Measurements from ENCODE around the gene CARS1.
"Not testable (repeated sequence)": the region's sequence is repeated elsewhere in the genome, so short reads cannot be mapped to it uniquely, and the experiment has no call there.

The CARS1 gene

DNA sequence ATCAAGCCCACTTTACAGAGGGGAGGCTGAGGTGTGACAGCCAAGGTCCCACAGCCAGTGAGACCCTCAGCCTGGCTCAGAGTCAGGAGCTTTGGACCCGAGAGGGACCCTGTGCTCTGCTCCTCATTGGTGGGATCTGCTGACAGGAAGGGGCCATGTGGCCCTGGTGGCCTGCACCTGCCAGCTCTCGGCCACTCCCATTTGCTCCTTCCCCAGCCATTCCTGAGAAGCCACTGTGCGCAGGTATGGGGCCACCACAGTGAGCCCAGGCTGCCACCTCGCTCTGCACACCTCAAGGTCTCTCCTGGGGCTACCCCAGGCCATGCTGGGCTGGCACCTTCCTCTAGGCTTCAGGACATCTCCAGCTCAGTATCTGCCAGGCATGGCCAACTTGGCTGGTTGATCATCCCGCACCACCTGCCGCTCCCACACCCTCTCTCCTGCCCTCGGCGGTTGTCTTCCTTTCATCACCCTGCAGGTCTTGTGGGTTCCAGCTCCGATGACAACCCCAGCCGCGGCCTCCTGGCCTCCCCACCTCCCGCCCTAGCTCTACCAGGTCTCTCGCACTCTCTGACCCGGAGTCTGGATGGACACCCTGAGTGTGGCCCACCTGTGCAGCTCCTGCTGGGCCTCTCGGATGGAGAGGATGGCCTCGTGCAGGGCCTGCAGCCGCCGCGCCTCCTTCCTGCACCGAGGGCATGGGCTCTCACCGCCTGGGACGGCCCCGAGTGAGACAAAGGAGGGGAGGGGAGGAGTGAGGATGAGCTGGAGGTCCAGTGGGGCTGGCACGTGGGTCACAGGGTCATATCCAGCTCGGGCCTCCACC lies 32.2 kb upstream of the CARS1 start:
- no peak for DNase-seq

DNA sequence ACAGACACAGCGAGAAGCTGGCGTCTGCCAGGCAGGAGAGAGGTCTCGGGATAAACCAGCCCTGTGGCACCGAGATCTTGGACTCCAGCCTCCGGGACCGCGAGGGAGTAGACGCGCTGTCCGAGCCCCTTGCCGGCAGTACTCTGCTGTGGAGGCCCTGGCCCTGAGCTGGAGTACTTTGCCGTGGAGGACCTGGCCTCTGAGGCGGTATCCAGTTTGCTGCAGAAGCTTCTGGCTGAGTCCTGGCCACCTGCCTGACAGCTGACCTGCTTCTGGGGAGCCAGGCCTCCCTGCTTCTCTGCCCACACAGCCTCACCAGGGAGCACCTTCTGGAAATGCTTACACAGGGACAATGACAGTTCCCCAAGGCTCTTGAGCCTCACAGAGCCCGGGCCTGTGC lies 31.6 kb upstream of the CARS1 start:
- no peak for DNase-seq

DNA sequence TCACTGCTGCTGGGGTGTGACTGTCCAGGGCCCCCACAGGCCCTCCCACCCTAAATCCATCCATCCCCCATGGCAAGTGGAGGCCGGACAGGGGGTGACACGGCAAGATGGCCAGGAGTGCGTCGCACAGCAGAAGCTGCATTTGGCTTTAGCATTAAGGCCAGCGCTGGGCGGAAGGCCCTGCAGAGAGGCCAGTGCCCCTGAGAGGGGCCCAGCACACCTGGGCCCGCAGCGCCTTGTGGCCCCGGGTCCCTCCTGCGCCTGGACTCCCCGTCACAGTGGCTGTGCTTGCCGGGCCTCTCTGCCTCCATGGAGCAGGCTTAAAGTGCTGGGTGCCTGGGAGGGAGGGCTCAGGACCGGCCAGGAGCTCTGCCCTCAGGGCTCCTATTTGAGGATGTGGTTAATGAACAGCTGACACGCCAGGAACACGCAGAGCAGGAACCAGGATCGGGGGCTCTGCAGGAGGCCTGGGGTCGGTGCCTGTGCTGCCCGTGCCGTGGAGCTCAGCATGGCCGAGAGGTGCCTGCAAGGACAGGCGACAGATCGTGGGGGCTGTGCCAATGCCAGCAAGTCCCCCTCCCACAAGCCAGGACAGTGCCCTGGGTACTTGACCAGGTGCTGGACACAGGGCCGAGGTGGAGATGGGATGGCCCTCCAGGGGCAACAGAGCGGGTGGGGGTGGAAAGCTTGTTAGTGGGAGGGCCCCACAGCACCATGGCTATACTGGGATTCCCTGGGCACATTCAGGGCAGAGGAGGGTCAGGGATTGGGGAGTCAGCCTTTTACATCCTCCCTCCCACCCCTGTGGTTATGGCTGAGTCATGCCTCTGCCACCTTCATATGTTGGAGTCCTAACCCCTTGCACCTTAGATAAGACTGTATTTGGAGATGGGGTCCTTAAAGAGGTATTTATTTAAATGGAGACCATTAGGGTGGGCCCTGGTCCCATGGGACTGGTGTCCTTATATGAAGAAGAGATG lies 30.9 kb upstream of the CARS1 start:
- no peak for DNase-seq

DNA sequence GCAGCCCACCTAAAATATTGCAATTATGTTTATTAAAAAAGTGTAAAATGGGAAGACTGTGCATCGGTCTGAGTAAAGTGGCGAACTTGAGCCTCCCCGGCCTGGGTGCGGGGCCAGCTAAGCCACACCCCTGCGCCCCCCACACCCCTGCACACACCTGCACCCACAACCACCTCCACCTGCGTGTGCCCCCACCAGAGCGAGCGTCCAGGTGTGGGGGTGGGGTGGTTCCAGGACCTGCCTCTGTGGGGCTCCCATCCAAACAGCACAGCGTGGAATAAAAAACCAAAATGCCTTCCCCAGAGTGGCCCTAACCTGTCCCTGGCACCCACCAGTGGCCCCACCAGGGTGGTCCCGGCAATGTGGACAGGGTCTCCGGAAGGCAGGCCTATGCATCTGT lies 30.1 kb upstream of the CARS1 start:
- no peak for DNase-seq

DNA sequence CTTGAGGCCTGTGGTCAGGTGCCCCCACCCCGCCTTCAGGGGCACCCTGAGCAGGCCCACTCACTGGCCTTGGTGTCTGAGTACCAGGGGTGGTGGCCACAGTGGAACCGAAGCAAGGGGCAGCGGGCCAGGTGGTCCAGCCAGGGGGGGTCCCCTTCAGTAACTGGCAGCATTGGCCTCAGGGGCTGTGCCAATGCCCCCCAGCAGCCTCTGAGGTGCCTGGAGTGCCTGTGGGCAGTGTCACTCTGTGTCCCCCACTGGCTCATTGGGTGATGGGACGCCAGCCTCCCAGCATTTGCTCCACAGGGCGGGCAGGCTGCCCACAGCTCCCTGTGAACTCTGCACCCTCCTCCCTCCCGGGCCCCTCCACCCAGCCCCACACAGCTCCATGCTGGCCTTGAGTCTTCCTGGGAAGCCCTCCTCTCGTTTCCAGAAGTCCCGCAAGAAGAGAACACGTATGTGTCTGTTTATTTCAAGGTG lies 29.5 kb upstream of the CARS1 start:
- DNase-seq: no peak

DNA sequence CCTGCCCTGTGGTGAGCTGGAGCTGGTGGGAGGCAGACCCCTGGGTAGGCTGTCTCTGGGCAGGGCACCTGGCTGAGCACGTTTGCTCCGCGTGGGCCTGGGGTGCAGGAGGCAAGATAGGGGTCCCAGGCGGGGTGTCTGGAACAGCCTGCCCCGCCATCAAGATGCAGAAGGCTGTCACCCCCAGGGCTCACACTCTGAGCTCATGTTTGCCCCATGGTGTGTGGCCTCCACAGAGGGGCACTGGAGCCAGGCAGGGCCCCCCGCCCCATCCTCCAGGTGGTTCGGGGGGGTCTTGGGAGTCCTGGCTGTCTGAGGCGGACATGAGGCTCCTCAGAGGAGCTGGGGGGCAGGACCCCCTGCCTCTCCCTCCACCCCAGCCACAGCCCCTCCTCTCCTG lies 28.9 kb upstream of the CARS1 start:
- no peak for DNase-seq

DNA sequence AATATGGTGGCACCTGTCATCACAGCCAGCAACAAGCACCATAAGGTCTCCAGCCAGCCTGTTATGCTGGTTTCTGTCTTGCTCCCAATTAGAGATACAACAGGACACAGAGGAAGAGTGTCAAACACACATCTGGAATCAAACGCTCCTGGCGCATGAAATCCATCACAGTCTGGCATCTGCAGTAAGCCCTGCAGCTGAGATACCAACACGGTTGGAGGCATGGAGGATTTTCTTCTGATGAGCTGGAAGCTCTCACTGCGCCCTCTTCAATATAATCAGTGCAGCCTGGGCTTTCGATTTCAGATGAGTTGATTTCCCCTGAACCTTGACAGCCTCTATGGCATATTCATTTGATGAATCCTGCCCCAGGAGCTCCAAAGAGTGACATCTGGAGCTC lies 27.8 kb upstream of the CARS1 start:
- no peak for DNase-seq

DNA sequence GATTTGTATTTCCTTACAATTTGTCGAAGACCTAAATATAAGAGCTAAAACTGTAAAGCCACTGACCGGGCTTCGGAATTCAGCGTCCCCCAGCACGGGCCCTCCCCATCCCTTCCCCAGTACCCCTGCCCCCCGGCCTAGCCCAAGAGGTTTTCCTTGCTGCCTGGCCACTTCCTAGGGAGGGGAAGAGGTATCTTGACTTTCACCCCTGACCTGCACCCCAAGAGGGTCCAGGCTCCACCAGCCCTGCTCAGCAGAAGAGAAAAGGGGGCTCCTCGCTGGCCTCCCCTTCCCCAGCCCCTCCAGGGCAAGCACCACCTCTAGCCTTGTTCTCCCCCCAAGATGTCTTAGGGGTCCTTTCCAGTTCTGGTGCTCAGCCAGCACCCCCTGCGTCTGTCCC lies 26.1 kb upstream of the CARS1 start:
- DNase-seq: no peak

DNA sequence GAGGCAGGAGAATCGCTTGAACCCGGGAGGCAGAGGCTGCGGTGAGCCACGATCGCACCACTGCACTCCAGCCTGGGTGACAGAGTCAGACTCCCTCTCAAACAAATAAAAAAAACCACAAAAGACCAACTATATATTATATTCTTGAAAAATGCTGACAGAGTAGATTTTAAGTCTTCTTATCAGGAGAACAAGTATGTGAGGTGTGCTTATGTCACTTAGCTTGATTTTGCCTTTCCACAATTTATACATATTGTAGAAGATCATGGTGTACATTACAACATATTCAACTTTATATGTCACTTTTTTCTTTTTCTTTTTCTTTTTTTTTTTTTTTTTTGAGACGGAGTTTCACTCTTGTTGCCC lies 24.1 kb upstream of the CARS1 start:
- DNase-seq: no peak

DNA sequence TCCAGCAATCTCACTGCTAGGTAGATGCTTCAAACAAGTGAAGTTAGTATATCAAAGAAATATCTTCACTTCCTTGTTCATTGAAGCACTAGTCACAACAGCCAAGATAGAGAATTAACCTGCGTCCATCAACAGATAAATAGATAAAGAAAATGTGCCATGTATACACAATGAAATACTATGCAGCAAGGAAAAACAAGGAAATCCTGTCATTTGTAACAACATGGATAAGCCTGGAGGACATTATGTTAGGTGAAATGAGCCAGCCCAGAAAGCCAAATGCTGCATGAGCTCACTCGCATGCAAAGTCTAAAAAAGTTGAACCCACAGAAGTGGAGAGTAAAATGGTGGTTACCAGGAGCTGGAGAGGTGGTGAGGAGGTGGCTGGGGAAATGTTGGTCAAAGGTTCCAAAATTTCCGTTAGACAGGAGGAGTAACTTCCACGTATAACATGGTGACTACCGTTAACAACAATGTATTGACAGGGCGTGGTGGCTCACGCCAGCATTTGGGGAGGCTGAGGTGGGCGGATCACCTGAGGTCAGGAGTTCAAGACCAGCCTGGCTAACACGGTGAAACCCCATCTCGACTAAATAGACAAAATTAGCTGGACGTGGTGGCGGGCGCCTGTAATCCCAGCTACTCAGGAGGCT lies 23.6 kb upstream of the CARS1 start:
- no peak for DNase-seq

DNA sequence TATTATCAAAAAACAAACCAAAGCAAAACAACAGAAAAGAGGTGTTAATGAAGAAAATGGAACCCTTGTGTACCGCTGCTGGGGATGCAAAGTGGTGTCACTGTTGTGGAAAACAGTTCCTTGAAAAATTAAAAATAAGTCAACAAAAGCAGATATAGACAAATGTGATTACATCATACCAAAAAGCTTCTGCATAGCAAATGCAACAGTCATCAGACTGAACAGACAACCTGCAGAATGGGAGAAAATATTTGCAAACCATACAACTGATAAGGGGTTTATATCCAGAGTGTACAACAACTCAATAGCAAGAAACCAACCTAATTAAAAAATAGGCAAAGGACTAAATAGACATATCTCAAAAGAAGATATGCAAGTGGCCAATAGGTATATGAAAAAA lies 22.9 kb upstream of the CARS1 start:
- DNase-seq: no peak

DNA sequence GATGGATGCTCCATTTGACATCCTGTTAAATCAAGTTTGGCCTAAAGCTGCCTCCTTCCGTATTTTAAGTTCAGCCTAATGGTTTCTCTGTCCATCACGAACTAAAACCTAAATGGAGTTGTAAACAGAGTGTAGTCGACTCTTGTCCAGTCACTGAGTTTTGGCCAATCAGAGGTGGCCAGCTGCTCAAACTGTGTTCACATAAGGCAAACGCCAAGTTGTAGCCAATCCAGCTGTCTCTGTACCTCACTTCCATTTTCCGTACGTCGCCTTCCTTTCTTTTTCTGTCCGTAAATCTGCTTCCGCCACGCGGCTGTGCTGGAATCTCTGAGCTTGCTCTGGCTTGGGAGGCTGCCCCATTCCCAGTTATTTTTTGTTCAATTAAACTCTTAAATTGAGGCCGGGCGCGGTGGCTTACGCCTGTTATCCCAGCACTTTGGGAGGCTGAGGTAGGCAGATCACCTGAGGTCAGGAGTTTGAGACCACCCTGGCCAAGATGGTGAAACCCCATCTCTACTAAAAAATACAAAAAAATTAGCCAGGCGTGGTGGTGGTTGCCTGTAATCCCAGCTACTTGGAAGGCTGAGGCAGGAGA lies 20.7 kb upstream of the CARS1 start:
- DNase-seq: no peak

DNA sequence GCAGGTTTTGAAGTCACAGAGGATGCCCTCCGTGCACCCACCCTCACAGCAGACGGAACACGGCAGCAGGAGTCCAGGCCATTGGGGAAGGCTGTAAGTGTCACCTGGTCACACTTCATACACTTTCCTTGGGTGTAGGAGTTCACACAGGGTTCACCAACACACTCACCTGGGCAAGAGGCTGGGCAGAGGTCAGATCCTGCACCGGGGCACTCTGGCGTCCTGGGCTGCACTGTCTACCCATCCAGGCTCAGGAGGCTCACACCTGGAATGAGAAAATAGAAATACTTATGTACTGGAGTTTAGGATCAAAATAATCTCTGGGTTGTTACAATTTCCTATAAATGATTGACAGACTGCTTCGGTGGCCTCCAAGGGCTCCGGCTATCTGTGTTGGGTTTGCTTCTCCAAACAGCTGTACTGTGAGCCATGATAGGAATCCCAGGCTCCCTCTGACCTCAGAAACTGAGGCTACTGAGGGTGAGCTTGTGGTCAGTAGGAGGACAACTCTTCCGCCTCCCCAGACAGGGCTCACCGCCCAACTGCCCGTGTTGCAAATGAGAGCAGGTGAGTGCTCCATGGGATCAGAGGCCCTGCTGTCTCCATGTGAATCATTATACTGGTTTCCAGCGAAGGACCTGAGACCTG lies 20.1 kb upstream of the CARS1 start:
- DNase-seq: no peak

DNA sequence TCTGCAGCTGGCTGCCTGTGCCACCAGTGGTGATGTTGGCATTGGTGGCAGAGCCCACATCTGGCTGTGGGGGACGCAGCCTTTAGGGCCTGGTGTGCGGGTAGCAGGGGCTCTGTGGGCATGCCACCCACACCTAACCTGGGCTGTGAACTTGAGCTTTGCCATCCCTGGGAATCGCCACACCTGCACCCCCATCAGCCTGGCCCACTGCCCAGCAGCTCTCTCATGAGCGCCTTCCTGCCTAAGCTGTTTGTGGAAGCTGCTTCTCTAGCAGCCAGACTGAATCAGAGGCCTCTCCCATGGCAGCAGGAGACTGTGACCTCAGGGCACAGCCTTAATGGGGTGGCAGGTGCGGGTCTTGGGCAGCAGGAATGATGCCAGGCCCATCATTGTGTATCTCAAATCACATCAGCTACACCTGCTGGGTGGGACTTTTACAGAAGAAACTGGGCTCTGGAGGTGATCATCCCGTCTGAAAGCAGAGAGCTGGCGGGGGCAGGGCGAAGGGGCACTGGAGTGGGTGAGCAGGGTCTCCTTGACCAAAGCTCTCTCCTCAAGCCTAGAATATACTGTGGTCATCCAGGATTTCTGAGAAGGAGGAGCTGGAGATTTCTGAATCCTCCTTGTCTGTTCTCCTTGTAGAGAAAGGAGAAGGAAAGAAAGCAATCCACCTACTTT lies 17.8 kb upstream of the CARS1 start:
- DNase-seq: peak in 1 of 2 experiments; percentile 0

DNA sequence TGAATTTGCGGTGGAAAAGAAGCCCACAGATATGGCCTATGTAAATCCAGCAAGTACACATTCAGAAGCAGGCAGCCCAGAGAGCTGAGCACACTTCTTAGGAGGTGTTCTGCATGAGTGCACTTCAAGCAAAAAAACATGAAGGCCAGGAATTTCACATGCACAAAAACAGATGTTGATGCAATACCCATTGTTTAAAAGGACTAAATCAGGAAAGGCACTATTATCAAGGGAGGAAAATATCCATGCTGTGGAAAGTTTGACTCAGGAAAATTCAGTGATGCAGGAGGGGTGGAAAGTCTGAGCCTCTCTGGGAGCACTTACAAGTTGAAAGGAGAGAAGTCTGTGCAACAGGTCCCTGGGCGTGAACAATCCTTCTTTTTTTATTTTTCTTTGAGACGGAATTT lies 15.8 kb upstream of the CARS1 start:
- no peak for DNase-seq

DNA sequence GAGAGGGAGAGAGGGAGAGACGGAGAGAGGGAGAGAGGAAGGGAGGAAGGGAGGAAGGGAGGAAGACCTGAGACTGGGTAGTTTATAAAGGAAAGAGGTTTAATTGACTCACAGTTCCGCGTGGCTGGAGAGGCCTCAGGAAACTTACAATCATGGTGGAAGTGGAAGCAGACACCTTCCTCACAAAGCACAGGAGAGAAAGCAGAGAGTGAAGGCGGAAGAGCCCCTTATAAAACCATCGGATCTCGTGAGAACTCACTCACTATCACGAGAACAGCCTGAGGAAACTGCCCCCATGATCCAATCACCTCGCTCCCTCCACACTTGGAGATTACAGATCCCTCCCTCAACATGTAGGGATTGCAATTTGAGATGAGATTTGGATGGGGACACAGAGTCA lies 12.2 kb upstream of the CARS1 start:
- no peak for DNase-seq

DNA sequence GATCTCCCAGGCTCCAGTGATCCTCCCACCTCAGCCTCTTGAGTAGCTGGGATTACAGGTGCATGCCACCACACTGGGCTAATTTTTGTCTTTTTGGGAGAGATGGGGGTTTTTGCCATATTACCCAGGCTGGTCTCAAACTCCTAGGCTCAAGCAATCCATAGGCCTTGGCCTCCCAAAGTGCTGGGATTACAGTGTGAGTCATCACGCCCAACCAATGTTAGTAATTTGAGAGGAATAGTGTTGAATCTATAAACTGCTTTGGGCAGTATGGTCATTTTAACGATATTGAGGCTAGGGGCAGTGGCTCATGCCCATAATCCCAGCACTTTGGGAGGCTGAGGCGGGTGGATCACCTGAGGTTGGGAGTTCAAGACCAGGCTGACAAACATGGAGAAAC lies 9.1 kb upstream of the CARS1 start:
- not testable (repeated sequence) for DNase-seq

DNA sequence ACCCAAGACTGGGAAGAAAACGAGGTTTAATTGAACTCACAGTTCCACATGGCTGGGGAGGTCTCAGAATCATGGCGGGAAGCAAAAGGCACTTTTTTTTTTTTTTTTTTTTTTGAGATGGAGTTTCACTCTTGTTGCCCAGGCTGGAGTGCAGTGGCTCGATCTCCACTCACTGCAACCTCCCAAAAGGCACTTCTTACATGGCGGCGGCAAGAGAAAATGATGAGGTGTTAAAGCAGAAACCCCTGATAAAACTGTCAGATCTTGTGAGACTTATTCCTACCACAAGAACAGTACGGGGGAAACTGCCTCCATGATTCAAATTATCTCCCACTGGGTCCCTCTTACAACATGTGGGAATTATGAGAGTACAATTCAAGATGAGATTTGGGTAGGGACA lies 7.5 kb upstream of the CARS1 start:
- not testable (repeated sequence) for DNase-seq

DNA sequence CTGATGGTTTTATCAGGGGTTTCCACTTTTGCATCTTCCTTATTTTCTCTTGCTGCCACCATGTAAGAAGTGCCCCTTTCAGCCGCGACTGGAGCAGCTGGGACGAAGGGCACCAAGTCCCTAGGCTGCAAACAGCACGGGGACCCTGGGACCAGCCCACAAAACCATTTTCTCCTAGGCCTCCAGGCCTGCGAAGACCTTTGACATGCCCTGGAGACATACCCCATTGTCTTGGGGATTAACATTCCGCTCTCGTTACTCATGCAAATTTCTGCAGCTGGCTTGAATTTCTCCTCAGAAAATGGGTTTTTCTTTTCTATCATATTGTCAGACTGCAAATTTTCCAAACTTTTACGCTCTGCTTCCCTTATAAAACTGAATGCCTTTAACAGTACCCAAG lies 6.7 kb upstream of the CARS1 start:
- not testable (repeated sequence) for DNase-seq

DNA sequence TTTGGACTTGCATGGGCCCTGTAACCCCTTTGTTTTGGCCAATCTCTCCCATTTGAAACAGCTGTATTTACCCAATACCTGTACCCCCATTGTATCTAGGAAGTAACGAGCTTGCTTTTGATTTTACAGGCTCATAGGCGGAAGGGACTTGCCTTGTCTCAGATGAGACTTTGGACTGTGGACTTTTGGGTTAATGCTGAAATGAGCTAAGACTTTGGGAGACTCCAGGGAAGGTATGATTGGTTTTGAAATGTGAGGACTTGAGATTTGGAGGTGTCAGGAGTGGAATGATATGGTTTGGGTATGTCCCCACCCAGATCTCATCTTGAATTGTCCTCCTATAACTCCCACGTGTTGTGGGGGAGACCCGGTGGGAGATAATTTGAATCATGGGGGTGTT lies 6.2 kb upstream of the CARS1 start:
- DNase-seq: not testable (repeated sequence)

DNA sequence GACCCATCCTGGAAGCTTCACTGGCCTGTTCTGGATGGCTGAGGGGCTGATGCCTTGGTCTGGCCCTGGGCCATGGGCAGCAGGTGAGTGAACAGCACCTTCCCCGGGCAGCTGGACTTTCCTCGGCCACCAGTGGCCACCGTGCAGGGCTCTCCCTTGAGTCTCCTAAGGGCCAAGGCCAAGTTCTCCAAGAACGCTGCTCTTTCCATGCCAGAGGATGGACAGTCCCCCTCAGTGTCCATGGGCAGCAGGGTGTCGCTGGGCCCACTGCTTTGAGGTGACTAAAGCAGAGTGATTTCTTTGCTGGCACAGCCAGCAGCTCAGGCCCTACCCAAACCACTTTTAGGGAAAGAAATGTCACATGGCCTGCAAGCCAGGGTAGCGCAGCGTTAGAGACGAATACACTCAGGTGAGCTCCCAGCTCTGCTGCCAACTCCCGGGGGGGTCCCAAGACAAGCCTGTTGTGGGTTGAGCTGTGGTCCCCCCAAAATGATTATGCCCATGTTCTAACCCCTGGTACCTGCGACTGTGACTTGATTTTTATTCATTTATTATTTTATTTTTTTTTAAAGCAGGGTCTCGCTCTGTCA lies 3.3 kb upstream of the CARS1 start:
- no peak for DNase-seq
